Liver (tissue), 9 donors: Measurements from ENCODE around the gene PLXNA3. TPM values are rescaled to one million over a fixed set of nuclear protein-coding genes. Genes with fewer than 3 reads are reported as not detected.

Source experiments
- DNase-seq: peaks from one replicate; pipeline ENCODE4 v3.0.0-alpha.2; 2017; ENCODE audit warnings: low spot score
- H3K27ac ChIP-seq, 2 donors: one replicate each; pipeline ENCODE4 v1.7.0; 2013; ENCODE audit warnings: inconsistent platforms in 2 of 2, low read length in 2 of 2, control low read depth in 1 of 2, low read depth in 1 of 2, mild to moderate bottlenecking in 1 of 2
- H3K27me3 ChIP-seq, 4 donors: one replicate each; pipeline versions ENCODE4 v1.6.1 to v1.7.0; 2013; ENCODE audit warnings: low read length in 3 of 4, inconsistent platforms in 1 of 4, mild to moderate bottlenecking in 1 of 4, moderate library complexity in 1 of 4; ENCODE audit not compliant: control insufficient read depth in 4 of 4, insufficient read depth in 4 of 4
- H3K36me3 ChIP-seq, 4 donors: one replicate each; pipeline versions ENCODE4 v1.6.1 to v1.7.0; 2013; ENCODE audit warnings: low read length in 3 of 4, mild to moderate bottlenecking in 3 of 4, low read depth in 1 of 4, moderate library complexity in 1 of 4; ENCODE audit not compliant: control insufficient read depth in 4 of 4, insufficient read depth in 3 of 4
- H3K4me1 ChIP-seq, 4 donors: one replicate each; pipeline versions ENCODE4 v1.6.1 to v1.7.0; 2013; ENCODE audit warnings: low read length in 3 of 4, mild to moderate bottlenecking in 3 of 4, moderate library complexity in 1 of 4; ENCODE audit not compliant: control insufficient read depth in 4 of 4, insufficient read depth in 4 of 4
- H3K4me3 ChIP-seq, 3 donors: one replicate each; pipeline versions ENCODE4 v1.6.1 to v1.7.0; 2013; ENCODE audit warnings: low read length in 3 of 3, control low read depth in 1 of 3, low read depth in 1 of 3, mild to moderate bottlenecking in 1 of 3
- H3K9ac ChIP-seq, 2 donors: one replicate each; pipeline ENCODE4 v1.7.0; 2013; ENCODE audit warnings: low read length in 2 of 2, mild to moderate bottlenecking in 2 of 2, moderate library complexity in 2 of 2, control low read depth in 1 of 2, low read depth in 1 of 2
- H3K9me3 ChIP-seq, 4 donors: one replicate each; pipeline versions ENCODE4 v1.6.1 to v1.7.0; 2013; ENCODE audit warnings: low read length in 3 of 4; ENCODE audit not compliant: control insufficient read depth in 4 of 4
- CTCF ChIP-seq: fragments of 150-350 bp; IDR thresholded peaks from 2 replicates; pipeline ENCODE4 v1.5.1; 2017; ENCODE audit warnings: improper control_type of control experiment, low read depth, low read length; ENCODE audit not compliant: missing input control
- FOXA1 ChIP-seq: IDR thresholded peaks from 2 replicates; pipeline ENCODE4 v1.6.1; 2016; ENCODE audit warnings: antibody characterized with exemption
- FOXA2 ChIP-seq: IDR thresholded peaks from 2 replicates; pipeline ENCODE4 v1.6.1; 2016; ENCODE audit warnings: antibody characterized with exemption
- HNF4A ChIP-seq, 2 donors: conservative IDR thresholded peaks; 2 replicates each; pipeline ENCODE4 v1.6.1; 2016; ENCODE audit warnings: antibody characterized with exemption in 2 of 2, mild to moderate bottlenecking in 2 of 2
- HNF4G ChIP-seq: IDR thresholded peaks from 2 replicates; pipeline ENCODE4 v1.6.1; 2016; ENCODE audit warnings: antibody characterized with exemption
- NR2F2 ChIP-seq: IDR thresholded peaks from 2 replicates; pipeline ENCODE4 v1.6.1; 2016; ENCODE audit warnings: antibody characterized with exemption
- RAD21 ChIP-seq, 2 donors: IDR thresholded peaks; 2 replicates each; pipeline ENCODE4 v1.6.1; 2016; ENCODE audit warnings: antibody characterized with exemption in 2 of 2, mild to moderate bottlenecking in 2 of 2
- RXRA ChIP-seq, 2 donors: IDR thresholded peaks; 2 replicates each; pipeline ENCODE4 v1.6.1; 2017 to 2018; ENCODE audit warnings: antibody characterized with exemption in 2 of 2, mild to moderate bottlenecking in 1 of 2
- SP1 ChIP-seq: IDR thresholded peaks from 2 replicates; pipeline ENCODE4 v1.6.1; 2018; ENCODE audit warnings: antibody characterized with exemption, mild to moderate bottlenecking
- TAF1 ChIP-seq: conservative IDR thresholded peaks from 2 replicates; pipeline ENCODE4 v1.6.1; 2016; ENCODE audit warnings: antibody characterized with exemption, mild to moderate bottlenecking
- WGBS: extraction: QIAGEN DNeasy Blood & Tissue Kit; methylation state at CpG from one replicate; pipeline ENCODE4 v1.1.7; 2013; 5-methylcytosine and 5-hydroxymethylcytosine counted together
- polyA plus RNA-seq, 2 donors: library from polyadenylated mRNA; stranded (reverse) in 1 of 2; unstranded in 1 of 2; fragments of 200-250 nt in 1 of 2; fragments of >200 nt in 1 of 2; fragmentation: Nextera tagmentation in 1 of 2; extraction: Ambion mirVana in 1 of 2; gene quantifications; one replicate each; pipeline versions ENCODE4 v1.2.1 to v1.2.3, GENCODE V29; 2013 to 2015
- total RNA-seq, 2 donors: library from RNA; depleted of rRNA; stranded (reverse); fragments of >200 nt; gene quantifications; one replicate each; pipeline ENCODE4 v1.2.3, GENCODE V29; 2014
- TF ChIP-seq, protein P1 (sequence below): IDR thresholded peaks from 2 replicates; pipeline ENCODE4 v1.6.1; 2016; ENCODE audit warnings: antibody characterized with exemption, mild to moderate bottlenecking
- TF ChIP-seq, protein P2 (sequence below): IDR thresholded peaks from 2 replicates; pipeline ENCODE4 v1.6.1; 2016; ENCODE audit warnings: antibody characterized with exemption
- donor health status: healthy.
- donor health status: healthy.
- donor health status: healthy.
- donor health status: healthy.
- donor health status: healthy.

PLXNA3 gene
- total and polyA plus RNA-seq, 4 donors: 1.1 to 1.7 (median 1.5) TPM

DNA sequence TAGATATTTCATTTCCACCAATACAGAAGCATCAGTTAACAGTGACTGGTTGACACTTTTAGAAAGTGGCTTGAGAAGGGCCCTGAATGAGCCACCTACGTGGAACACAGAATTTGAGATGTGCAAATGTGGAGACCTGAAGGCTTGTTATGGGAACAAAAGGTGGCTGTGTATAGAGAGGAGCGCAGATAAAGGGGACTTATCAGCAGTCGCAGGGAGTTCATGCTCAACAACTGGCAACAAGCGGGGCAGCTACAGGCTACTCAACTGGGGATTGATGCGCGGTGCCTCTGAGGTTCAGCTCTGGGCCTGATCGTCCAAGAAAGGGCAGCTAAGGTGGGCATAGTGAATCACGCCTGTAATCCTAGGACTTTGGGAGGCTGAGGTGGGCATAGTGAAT, 61.3 kb downstream of the PLXNA3 start:
- TF ChIP-seq, protein P1, sequence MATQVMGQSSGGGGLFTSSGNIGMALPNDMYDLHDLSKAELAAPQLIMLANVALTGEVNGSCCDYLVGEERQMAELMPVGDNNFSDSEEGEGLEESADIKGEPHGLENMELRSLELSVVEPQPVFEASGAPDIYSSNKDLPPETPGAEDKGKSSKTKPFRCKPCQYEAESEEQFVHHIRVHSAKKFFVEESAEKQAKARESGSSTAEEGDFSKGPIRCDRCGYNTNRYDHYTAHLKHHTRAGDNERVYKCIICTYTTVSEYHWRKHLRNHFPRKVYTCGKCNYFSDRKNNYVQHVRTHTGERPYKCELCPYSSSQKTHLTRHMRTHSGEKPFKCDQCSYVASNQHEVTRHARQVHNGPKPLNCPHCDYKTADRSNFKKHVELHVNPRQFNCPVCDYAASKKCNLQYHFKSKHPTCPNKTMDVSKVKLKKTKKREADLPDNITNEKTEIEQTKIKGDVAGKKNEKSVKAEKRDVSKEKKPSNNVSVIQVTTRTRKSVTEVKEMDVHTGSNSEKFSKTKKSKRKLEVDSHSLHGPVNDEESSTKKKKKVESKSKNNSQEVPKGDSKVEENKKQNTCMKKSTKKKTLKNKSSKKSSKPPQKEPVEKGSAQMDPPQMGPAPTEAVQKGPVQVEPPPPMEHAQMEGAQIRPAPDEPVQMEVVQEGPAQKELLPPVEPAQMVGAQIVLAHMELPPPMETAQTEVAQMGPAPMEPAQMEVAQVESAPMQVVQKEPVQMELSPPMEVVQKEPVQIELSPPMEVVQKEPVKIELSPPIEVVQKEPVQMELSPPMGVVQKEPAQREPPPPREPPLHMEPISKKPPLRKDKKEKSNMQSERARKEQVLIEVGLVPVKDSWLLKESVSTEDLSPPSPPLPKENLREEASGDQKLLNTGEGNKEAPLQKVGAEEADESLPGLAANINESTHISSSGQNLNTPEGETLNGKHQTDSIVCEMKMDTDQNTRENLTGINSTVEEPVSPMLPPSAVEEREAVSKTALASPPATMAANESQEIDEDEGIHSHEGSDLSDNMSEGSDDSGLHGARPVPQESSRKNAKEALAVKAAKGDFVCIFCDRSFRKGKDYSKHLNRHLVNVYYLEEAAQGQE: no peak
- TF ChIP-seq FOXA1: no peak
- no peak for TF ChIP-seq RAD21 (IDR thresholded peaks at IDR 0.05)
- no peak for TF ChIP-seq HNF4G
- no peak for TF ChIP-seq FOXA2
- no peak for TF ChIP-seq HNF4A (conservative IDR thresholded peaks at IDR 0.05)
- H3K27ac ChIP-seq: no peak overlapping the region
- peaks cover 0 to 20% (median 11%) of the 10 kb centered on the region in 4 donors for H3K4me1 ChIP-seq
- H3K9ac ChIP-seq: no peak overlapping the region
- WGBS: 97% methylated on average over 8 of the region's 8 CpGs
- no peaks in the 10 kb centered on the region for H3K27me3 ChIP-seq
- H3K36me3 ChIP-seq: no peaks in the 10 kb centered on the region
- no peak overlapping the region for H3K4me3 ChIP-seq
- DNase-seq: no peak
- H3K9me3 ChIP-seq: no peaks in the 10 kb centered on the region

- Histone ChIP-seq H3K27ac (no peak overlapping the region), H3K9me3 (no peaks in the 10 kb centered on the region), H3K27me3 (no peaks in the 10 kb centered on the region), H3K36me3 (no peaks in the 10 kb centered on the region), H3K9ac (peak overlapping the region in 1 of 2 donors; percentile 28), H3K4me3 (no peak overlapping the region), H3K4me1 (peaks cover 0 to 4% (median 1%) of the 10 kb centered on the region in 4 donors)
- TF ChIP-seq, protein P2, sequence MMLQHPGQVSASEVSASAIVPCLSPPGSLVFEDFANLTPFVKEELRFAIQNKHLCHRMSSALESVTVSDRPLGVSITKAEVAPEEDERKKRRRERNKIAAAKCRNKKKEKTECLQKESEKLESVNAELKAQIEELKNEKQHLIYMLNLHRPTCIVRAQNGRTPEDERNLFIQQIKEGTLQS: no peak
- TF ChIP-seq HNF4A (conservative IDR thresholded peaks at IDR 0.05) (no peak), CTCF (no peak), TAF1 (no peak), RXRA (IDR thresholded peaks at IDR 0.05) (no peak), RAD21 (IDR thresholded peaks at IDR 0.05) (no peak), SP1 (no peak), NR2F2 (no peak)
- TF ChIP-seq, protein P1: no peak
- WGBS: 90% methylated on average over 14 of the region's 14 CpGs
- DNase-seq: no peak
Observed at GRCh38 chrX:154525606-154526490, 67.8 kb downstream of the PLXNA3 start.
